ENCODE results near the gene NDUFB8. TPM values are rescaled to one million over a fixed set of nuclear protein-coding genes. Genes with fewer than 3 reads are reported as not detected.
"Not testable (repeated sequence)": the region's sequence is repeated elsewhere in the genome, so short reads cannot be mapped to it uniquely, and the experiment has no call there.

The NDUFB8 gene
- total RNA-seq, result 100 to 1,000 TPM; 268 to 300 TPM

- no peaks in the 10 kb centered on the region for H3K27me3 Mint-ChIP-seq
- no peaks in the 10 kb centered on the region for H3K9me3 Mint-ChIP-seq (ENCODE audit: low read depth)
- H3K4me3 Mint-ChIP-seq, result peak within 1 kb of the TSS; percentile 85
- ATAC-seq (peak; percentile 89), DNase-seq (peak; percentile 93)
- H3K4me1 Mint-ChIP-seq, result peaks cover 38% of the 10 kb centered on the region
- peak within 1 kb of the TSS; percentile 98 for H3K27ac Mint-ChIP-seq
- peaks cover 32% of the 10 kb centered on the region for H3K36me3 Mint-ChIP-seq
- CTCF ChIA-PET, result interaction anchor here (0.7 to 3.5 kb wide), 4 partner anchors 9 to 183 kb away, joined by 3 to 32 read pairs (median 5); partner anchors contain the start of gene SCD
Measured at GRCh38 chr10:100529475-100530298, at the start of gene NDUFB8. NDUFB8 (minus strand) TSS chr10:100529871; CDS start chr10:100529851, 20 bp downstream.

DNA sequence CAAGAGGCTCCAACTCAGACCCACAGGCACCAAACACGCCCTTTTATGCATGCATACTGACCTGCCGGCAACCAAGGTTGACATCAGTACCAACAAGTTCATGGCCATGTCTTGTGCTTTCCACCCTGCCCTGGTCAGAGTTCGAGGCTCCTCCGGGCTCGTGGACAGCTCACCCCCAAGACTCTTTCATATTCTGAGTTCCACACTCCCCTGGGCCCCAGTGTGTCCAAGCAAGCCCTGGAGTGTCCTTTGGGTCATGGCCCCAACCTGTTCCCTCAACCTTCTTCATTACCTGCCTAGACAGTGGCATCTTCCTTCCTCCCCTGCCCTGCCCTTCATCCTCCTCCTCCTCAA, 46.6 kb upstream of the NDUFB8 start:
- Mint-ChIP-seq H3K9me3 (ENCODE audit: low read depth) (no peaks in the 10 kb centered on the region), H3K4me3 (no peak overlapping the region), H3K27me3 (peaks cover 35% of the 10 kb centered on the region), H3K4me1 (no peaks in the 10 kb centered on the region), H3K27ac (no peak overlapping the region), H3K36me3 (no peaks in the 10 kb centered on the region)
- CTCF ChIA-PET, result interaction anchor here (1.3 kb wide), 1 partner anchor 14 kb away, joined by 3 read pairs; no protein-coding TSS in a partner anchor
- ATAC-seq (no peak), DNase-seq (no peak)

DNA sequence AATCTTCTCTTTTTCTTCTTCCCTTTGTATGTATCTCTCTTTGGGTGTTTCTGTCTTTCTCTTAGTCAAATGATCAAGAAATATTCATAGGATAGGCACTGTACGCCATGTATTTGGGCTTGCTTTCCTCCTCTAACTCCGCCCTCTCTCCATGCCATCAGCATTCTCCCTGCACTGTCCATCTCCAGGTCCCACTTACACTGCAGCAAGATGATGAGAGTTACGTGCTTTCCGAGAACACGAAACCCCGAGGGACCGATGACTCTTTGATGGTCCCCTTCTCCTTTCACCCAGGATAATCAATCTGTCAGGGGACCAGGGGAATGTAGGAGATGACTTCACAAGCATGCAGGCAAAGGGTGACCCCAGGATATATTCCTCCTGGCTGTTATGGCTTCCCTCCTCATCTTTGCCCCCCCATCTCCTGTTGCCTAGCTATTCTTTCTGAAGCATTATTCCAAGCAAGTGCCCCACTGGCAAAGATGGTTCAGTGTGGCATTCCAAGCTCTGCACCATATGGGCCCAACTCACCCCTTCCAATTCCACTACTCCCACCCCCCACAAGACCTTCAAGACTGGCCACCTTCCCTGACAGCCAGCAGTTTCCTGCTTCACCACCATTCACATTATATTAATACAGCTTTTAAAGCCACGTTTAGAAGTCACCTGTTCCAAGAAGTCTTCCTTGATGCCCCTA, 46.1 kb upstream of the NDUFB8 start:
- DNase-seq (no peak), ATAC-seq (no peak)
- CTCF ChIA-PET, result interaction anchor here (1.3 kb wide), 1 partner anchor 14 kb away, joined by 3 read pairs; no protein-coding TSS in a partner anchor
- Mint-ChIP-seq H3K27ac (no peak overlapping the region), H3K27me3 (peaks cover 32% of the 10 kb centered on the region), H3K36me3 (no peaks in the 10 kb centered on the region), H3K4me3 (no peak overlapping the region), H3K4me1 (no peaks in the 10 kb centered on the region), H3K9me3 (ENCODE audit: low read depth) (no peaks in the 10 kb centered on the region)

GRCh38 chr10:100575146-100575545, 45.5 kb upstream of the NDUFB8 start:
- H3K4me1 Mint-ChIP-seq; H3K36me3 Mint-ChIP-seq; H3K9me3 Mint-ChIP-seq (ENCODE audit: low read depth); H3K4me3 Mint-ChIP-seq; ATAC-seq; DNase-seq; H3K27ac Mint-ChIP-seq: not testable (repeated sequence)
- CTCF ChIA-PET, result interaction anchor here (1.3 kb wide), 1 partner anchor 13 kb away, joined by 3 read pairs; no protein-coding TSS in a partner anchor
- H3K27me3 Mint-ChIP-seq, result peaks cover 32% of the 10 kb centered on the region

DNA sequence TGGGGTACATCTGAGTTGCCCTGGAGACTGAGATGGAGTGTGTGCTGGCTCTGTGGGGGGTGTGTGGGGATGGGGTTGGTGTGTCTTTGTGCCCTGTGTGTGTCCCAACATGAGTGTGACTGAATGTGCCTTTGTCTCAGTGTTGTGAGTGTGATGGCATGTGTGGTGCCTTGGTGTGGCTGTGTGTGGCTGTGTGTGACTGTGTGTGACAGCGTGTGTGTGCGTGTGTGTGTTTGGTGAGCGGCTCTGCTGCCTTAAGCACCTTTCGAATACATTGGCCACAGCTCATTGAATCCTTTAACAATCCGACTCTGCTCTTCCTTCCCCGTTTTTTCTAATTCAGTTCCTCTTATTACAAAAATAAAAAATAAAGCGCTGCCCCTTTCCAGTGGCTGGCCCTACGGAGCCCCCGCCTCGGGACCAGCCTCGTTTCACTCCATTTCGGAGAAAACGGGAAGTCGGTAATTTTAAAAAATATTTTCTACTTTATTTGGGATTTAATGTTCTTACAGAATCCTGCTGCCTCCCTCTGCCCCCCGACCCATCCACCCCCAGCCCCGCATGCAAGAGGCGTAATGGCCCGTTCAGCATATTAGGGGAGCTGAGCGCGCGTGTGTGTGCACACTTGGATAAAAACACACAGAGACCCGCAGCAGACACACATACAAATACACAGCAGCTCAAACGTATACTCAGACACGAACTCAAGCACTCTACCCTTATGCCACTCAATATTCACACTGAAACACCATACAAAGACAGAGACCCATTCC, 41.6 kb upstream of the NDUFB8 start:
- no peak overlapping the region for H3K4me3 Mint-ChIP-seq
- H3K9me3 Mint-ChIP-seq (ENCODE audit: low read depth), result no peaks in the 10 kb centered on the region
- H3K36me3 Mint-ChIP-seq, result no peaks in the 10 kb centered on the region
- DNase-seq, result no peak
- H3K4me1 Mint-ChIP-seq, result no peaks in the 10 kb centered on the region
- peaks cover 12% of the 10 kb centered on the region for H3K27me3 Mint-ChIP-seq
- CTCF ChIA-PET, result interaction anchor here (0.7 kb wide), 1 partner anchor 9 kb away, joined by 3 read pairs; no protein-coding TSS in a partner anchor
- no peak overlapping the region for H3K27ac Mint-ChIP-seq
- no peak for ATAC-seq

DNA sequence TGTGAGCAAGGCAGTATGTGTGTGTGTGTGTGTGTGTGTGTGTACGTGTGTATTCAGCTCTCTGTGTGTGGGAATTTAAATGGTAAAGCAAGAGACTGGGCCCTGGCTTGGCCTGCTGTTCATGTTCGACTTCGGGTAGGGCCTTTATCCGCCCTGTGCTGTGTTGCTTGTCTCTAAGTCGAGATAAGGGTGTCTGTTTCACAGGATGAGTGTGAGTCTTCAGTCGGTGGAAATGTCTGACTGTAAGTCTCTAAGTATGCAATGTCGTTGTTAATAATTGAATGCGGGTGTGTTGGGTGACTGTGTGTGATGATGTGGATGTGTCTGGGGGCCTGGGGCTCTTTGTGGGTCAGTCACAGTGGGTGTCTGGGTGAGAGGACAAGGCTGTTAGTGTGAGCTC, 40.8 kb upstream of the NDUFB8 start:
- ATAC-seq (no peak), DNase-seq (no peak)
- CTCF ChIA-PET, result interaction anchor here (0.7 kb wide), 1 partner anchor 8 kb away, joined by 3 read pairs; no protein-coding TSS in a partner anchor
- peaks cover 11% of the 10 kb centered on the region for H3K27me3 Mint-ChIP-seq
- no peaks in the 10 kb centered on the region for H3K4me1 Mint-ChIP-seq
- H3K27ac Mint-ChIP-seq, result no peak overlapping the region
- no peaks in the 10 kb centered on the region for H3K36me3 Mint-ChIP-seq
- no peak overlapping the region for H3K4me3 Mint-ChIP-seq
- H3K9me3 Mint-ChIP-seq (ENCODE audit: low read depth), result no peaks in the 10 kb centered on the region

- Mint-ChIP-seq H3K27me3 (peaks cover 14% of the 10 kb centered on the region), H3K36me3 (no peaks in the 10 kb centered on the region), H3K4me1 (peaks cover 3% of the 10 kb centered on the region), H3K9me3 (ENCODE audit: low read depth) (no peaks in the 10 kb centered on the region), H3K27ac (no peak overlapping the region), H3K4me3 (no peak overlapping the region)
- CTCF ChIA-PET, result interaction anchor here (1.4 kb wide), 1 partner anchor 8 kb away, joined by 4 read pairs; no protein-coding TSS in a partner anchor
- ATAC-seq, result no peak
- DNase-seq, result no peak
Measured at GRCh38 chr10:100569687-100570481, 40.2 kb upstream of the NDUFB8 start.

GRCh38 chr10:100568912-100569311, 39.2 kb upstream of the NDUFB8 start:
- H3K27ac Mint-ChIP-seq, result no peak overlapping the region
- H3K4me1 Mint-ChIP-seq, result peaks cover 9% of the 10 kb centered on the region
- H3K9me3 Mint-ChIP-seq (ENCODE audit: low read depth), result no peaks in the 10 kb centered on the region
- peaks cover 15% of the 10 kb centered on the region for H3K27me3 Mint-ChIP-seq
- H3K36me3 Mint-ChIP-seq, result no peaks in the 10 kb centered on the region
- H3K4me3 Mint-ChIP-seq, result no peak overlapping the region
- CTCF ChIA-PET, result interaction anchor here (1.4 to 1.6 kb wide), 2 partner anchors 9 to 448 kb away, joined by 3 to 4 read pairs; no protein-coding TSS in a partner anchor
- ATAC-seq (no peak), DNase-seq (no peak)

DNA sequence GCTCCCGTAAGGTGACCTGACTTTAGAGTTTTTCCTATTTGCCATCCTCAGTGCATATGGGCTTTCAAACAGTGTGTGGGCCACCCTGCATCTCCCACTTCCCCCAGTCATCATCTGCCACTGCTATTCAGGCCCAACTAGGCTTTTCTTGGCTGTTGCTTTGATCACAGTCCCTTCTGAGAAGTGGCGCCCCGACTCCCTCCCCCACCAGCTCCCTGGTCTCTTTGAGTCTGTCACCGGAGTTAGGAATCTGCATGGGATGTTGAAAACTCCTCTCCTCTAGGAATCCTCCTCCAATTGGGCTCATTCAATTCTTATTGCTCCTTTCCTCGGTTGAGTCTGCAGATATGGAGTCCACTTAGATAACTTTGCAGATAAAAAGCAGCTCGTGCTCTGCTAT, 38.2 kb upstream of the NDUFB8 start:
- H3K36me3 Mint-ChIP-seq, result no peaks in the 10 kb centered on the region
- ATAC-seq, result no peak
- H3K27me3 Mint-ChIP-seq, result peaks cover 19% of the 10 kb centered on the region
- no peak overlapping the region for H3K27ac Mint-ChIP-seq
- H3K9me3 Mint-ChIP-seq (ENCODE audit: low read depth), result no peaks in the 10 kb centered on the region
- no peak for DNase-seq
- CTCF ChIA-PET, result interaction anchor here (0.7 to 1.6 kb wide), 2 partner anchors 176 to 449 kb away, joined by 3 read pairs; no protein-coding TSS in a partner anchor
- no peak overlapping the region for H3K4me3 Mint-ChIP-seq
- peaks cover 9% of the 10 kb centered on the region for H3K4me1 Mint-ChIP-seq

- Mint-ChIP-seq H3K36me3 (no peaks in the 10 kb centered on the region), H3K9me3 (ENCODE audit: low read depth) (no peaks in the 10 kb centered on the region), H3K27me3 (peaks cover 23% of the 10 kb centered on the region), H3K4me3 (no peak overlapping the region), H3K4me1 (peaks cover 9% of the 10 kb centered on the region), H3K27ac (no peak overlapping the region)
- DNase-seq, result no peak
- no peak for ATAC-seq
- CTCF ChIA-PET, result interaction anchor here (1.6 kb wide), 1 partner anchor 449 kb away, joined by 3 read pairs; no protein-coding TSS in a partner anchor
Measured at GRCh38 chr10:100567249-100567648, 37.6 kb upstream of the NDUFB8 start.

- Mint-ChIP-seq H3K36me3 (no peaks in the 10 kb centered on the region), H3K27ac (no peak overlapping the region), H3K9me3 (ENCODE audit: low read depth) (no peaks in the 10 kb centered on the region), H3K4me1 (peaks cover 16% of the 10 kb centered on the region), H3K27me3 (peaks cover 30% of the 10 kb centered on the region), H3K4me3 (no peak overlapping the region)
- CTCF ChIA-PET, result no interaction called here
- no peak for ATAC-seq
- DNase-seq, result no peak
Measured at GRCh38 chr10:100566561-100566960, 36.9 kb upstream of the NDUFB8 start.

- Mint-ChIP-seq H3K36me3 (no peaks in the 10 kb centered on the region), H3K27ac (no peak overlapping the region), H3K4me3 (no peak overlapping the region), H3K4me1 (peaks cover 21% of the 10 kb centered on the region), H3K27me3 (peaks cover 36% of the 10 kb centered on the region), H3K9me3 (ENCODE audit: low read depth) (no peaks in the 10 kb centered on the region)
- DNase-seq (no peak), ATAC-seq (no peak)
- CTCF ChIA-PET, result interaction anchor here (6.1 kb wide), 1 partner anchor 177 kb away, joined by 50 read pairs; the partner anchor contains the start of gene PAX2
Measured at GRCh38 chr10:100565206-100565985, 35.7 kb upstream of the NDUFB8 start.
